K562 (cell line): ENCODE measurements around the gene FIG4. TPM values are rescaled to one million over a fixed set of nuclear protein-coding genes. Genes with fewer than 3 reads are reported as not detected.

ENCODE experiments used
- ARNT ChIP-seq, 2 experiments: fragments of 450-650 bp; IDR thresholded peaks; 2 replicates each; pipeline ENCODE4 v1.6.1; 2016; ENCODE audit warnings: mild to moderate bottlenecking in 1 of 2
- ELK1 ChIP-seq: sonication (generic); formaldehyde crosslinking; IDR thresholded peaks from 2 replicates; pipeline ENCODE4 v1.8.1; 2022; ENCODE audit warnings: missing genetic modification reagents
- FOXK1 ChIP-seq: sonication (generic); formaldehyde crosslinking; IDR thresholded peaks from 2 replicates; pipeline ENCODE4 v1.8.0; 2022; ENCODE audit warnings: missing genetic modification reagents, mild to moderate bottlenecking, borderline replicate concordance
- FUS ChIP-seq: fragments of 200-400 bp; formaldehyde crosslinking; optimal IDR thresholded peaks from 2 replicates; pipeline ENCODE3; 2017; ENCODE audit warnings: low read depth, low read length
- ZBTB26 ChIP-seq: fragments of 450-650 bp; formaldehyde crosslinking; IDR thresholded peaks from 2 replicates; pipeline ENCODE4 v1.4.0; 2022; ENCODE audit warnings: missing genetic modification characterization
- polyA plus RNA-seq, 8 experiments: library from polyadenylated mRNA; depleted of rRNA in 4 of 8; stranded (reverse) in 5 of 8; unstranded in 3 of 8; fragments of >200 nt; fragmentation: Nextera tagmentation in 2 of 8; fragmentation: Illumina TruSeq in 1 of 8; extraction: Ambion mirVana in 2 of 8; extraction: Trizol in 1 of 8; gene quantifications; 2 replicates each; pipeline versions ENCODE4 v1.2.1 to v1.2.3, GENCODE V29; 2011 to 2014; ENCODE audit warnings: inconsistent platforms in 1 of 8, missing spikeins in 1 of 8
- total RNA-seq, 7 experiments: library from RNA; depleted of rRNA in 6 of 7; stranded (reverse); fragments of >200 nt in 6 of 7; fragmentation: Illumina TruSeq in 2 of 7; extraction: Trizol in 2 of 7; gene quantifications; 2 replicates each; pipeline versions ENCODE4 v1.2.1 to v1.2.3, GENCODE V29; 2011 to 2021; ENCODE audit warnings: low replicate concordance in 1 of 7
- TF ChIP-seq, protein P1 (sequence below), 2 experiments: fragments of 450-650 bp; IDR thresholded peaks; 2 replicates each; pipeline ENCODE4 v1.6.1; 2016; ENCODE audit warnings: mild to moderate bottlenecking in 2 of 2, borderline replicate concordance in 1 of 2, low read depth in 1 of 2, moderate library complexity in 1 of 2

FIG4 gene
- total and polyA plus RNA-seq, 9 of the 15 experiments (the other 6 are each of a cell fraction or from before 2014, with no cell fraction given) = 1.5 to 6.8 (median 4.3) TPM

GRCh38 chr6:109653264-109653663, 37.8 kb upstream of the FIG4 start (continued):
- TF ChIP-seq, protein P1, sequence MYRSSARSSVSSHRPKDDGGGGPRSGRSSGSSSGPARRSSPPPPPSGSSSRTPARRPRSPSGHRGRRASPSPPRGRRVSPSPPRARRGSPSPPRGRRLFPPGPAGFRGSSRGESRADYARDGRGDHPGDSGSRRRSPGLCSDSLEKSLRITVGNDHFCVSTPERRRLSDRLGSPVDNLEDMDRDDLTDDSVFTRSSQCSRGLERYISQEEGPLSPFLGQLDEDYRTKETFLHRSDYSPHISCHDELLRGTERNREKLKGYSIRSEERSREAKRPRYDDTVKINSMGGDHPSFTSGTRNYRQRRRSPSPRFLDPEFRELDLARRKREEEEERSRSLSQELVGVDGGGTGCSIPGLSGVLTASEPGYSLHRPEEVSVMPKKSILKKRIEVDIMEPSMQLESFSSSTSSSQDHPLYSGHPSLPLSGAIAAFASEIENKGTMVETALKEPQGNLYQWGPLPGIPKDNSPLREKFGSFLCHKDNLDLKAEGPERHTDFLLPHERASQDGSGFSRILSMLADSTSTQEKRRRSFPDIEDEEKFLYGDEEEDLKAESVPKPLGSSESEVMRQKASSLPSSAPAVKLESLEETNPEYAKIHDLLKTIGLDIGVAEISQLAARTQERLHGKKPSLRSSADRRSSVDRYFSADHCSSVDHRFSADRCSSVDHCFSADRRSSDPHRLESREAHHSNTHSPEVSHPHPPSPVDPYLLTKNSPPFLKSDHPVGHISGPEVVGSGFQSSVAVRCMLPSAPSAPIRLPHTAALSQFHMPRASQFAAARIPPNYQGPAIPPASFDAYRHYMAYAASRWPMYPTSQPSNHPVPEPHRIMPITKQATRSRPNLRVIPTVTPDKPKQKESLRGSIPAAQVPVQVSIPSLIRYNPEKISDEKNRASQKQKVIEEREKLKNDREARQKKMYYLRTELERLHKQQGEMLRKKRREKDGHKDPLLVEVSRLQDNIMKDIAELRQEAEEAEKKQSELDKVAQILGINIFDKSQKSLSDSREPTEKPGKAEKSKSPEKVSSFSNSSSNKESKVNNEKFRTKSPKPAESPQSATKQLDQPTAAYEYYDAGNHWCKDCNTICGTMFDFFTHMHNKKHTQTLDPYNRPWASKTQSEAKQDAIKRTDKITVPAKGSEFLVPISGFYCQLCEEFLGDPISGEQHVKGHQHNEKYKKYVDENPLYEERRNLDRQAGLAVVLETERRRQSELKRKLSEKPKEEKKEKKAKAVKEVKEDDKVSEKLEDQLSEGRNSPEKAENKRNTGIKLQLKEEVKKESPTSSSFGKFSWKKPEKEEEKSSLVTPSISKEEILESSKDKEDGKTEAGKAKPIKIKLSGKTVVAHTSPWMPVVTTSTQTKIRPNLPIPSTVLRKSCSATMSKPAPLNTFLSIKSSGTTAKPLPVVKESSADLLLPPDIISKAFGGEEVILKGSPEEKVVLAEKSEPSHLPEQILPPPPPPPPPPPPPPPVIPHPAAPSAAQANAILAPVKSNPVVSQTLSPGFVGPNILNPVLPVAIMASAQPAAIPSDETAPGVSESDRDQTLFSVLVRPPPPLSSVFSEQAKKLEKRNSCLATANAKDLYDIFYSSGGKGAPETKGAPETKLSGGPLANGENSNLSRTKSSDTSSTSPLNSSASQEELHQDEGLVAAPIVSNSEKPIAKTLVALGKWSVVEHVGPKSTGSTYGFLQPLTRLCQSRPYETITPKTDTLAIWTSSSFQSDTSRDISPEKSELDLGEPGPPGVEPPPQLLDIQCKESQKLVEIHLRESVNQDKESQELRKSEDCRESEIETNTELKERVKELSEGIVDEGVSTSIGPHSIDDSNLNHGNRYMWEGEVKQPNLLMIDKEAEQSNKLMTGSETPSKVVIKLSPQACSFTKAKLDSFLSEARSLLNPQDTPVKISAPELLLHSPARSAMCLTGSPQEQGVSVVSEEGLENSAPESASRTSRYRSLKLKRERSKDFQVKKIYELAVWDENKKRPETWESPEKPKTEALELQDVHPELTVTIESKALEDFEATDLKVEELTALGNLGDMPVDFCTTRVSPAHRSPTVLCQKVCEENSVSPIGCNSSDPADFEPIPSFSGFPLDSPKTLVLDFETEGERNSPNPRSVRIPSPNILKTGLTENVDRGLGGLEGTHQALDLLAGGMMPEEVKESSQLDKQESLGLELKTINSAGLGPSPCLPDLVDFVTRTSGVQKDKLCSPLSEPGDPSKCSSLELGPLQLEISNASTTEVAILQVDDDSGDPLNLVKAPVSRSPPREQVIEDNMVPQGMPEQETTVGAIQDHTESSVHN (IDR thresholded peaks at IDR 0.05; ENCODE audit: borderline replicate concordance in 1 of 2, low read depth in 1 of 2) = no peak
- TF ChIP-seq ARNT (IDR thresholded peaks at IDR 0.05) (no peak), FUS (no peak), FOXK1 (CRISPR knock-in tag) (no peak), ZBTB26 (CRISPR knock-in tag) (no peak), ELK1 (CRISPR knock-in tag) (no peak)
- TF ChIP-seq, all 486 proteins: peak for 0
